ENCODE data around the gene DDX3X. TPM values are rescaled to one million over a fixed set of nuclear protein-coding genes. Genes with fewer than 3 reads are reported as not detected.

The DDX3X gene
- total and polyA plus RNA-seq, 2 experiments from 2014 or later, result 68.1 to 239 TPM

- peak; percentile 9 for ATAC-seq
- no peaks in the 10 kb centered on the region for H3K27me3 ChIP-seq (ENCODE audit: insufficient read depth)
- peaks cover 28% of the 10 kb centered on the region for H3K4me1 ChIP-seq (ENCODE audit: insufficient read depth)
- H4K20me1 ChIP-seq (replicated peaks; ENCODE audit: insufficient read depth), result peaks cover 20% of the 10 kb centered on the region
- H3K4me3 Mint-ChIP-seq, result peak overlapping the region; percentile 78
- H2AFZ ChIP-seq, result no peak overlapping the region
- peaks cover 41% of the 10 kb centered on the region for H3K79me2 ChIP-seq (replicated peaks; ENCODE audit: insufficient read depth)
- TF ChIP-seq ZNF331 (CRISPR knock-in tag; IDR thresholded peaks at IDR 0.05; ENCODE audit: low read depth) (no peak), ZNF114 (CRISPR knock-in tag; IDR thresholded peaks at IDR 0.05) (no peak), JUNB (IDR thresholded peaks at IDR 0.05; ENCODE audit: unreplicated experiment) (no peak), REST (IDR thresholded peaks at IDR 0.05; ENCODE audit: unreplicated experiment) (no peak), EZH2 (IDR thresholded peaks at IDR 0.05; ENCODE audit: low read depth, unreplicated experiment) (no peak), ZNF462 (CRISPR knock-in tag; IDR thresholded peaks at IDR 0.05) (no peak), POLR2AphosphoS5 (IDR thresholded peaks at IDR 0.05; ENCODE audit: low read depth) (no peak), NANOG (IDR thresholded peaks at IDR 0.05; ENCODE audit: borderline replicate concordance) (no peak), ETS1 (IDR thresholded peaks at IDR 0.05) (no peak), EZH2phosphoT487 (IDR thresholded peaks at IDR 0.05; ENCODE audit: unreplicated experiment) (no peak), CREB1 (CRISPR knock-in tag; IDR thresholded peaks at IDR 0.05; ENCODE audit: low read depth) (no peak), STAT1 (IDR thresholded peaks at IDR 0.05; ENCODE audit: unreplicated experiment) (no peak)
- TF ChIP-seq, protein P1, sequence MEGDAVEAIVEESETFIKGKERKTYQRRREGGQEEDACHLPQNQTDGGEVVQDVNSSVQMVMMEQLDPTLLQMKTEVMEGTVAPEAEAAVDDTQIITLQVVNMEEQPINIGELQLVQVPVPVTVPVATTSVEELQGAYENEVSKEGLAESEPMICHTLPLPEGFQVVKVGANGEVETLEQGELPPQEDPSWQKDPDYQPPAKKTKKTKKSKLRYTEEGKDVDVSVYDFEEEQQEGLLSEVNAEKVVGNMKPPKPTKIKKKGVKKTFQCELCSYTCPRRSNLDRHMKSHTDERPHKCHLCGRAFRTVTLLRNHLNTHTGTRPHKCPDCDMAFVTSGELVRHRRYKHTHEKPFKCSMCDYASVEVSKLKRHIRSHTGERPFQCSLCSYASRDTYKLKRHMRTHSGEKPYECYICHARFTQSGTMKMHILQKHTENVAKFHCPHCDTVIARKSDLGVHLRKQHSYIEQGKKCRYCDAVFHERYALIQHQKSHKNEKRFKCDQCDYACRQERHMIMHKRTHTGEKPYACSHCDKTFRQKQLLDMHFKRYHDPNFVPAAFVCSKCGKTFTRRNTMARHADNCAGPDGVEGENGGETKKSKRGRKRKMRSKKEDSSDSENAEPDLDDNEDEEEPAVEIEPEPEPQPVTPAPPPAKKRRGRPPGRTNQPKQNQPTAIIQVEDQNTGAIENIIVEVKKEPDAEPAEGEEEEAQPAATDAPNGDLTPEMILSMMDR (conservative IDR thresholded peaks at IDR 0.05; ENCODE audit: low read depth in 2 of 2), result no peak
- H3K36me3 Mint-ChIP-seq (ENCODE audit: low read depth), result peaks cover 35% of the 10 kb centered on the region
- peak overlapping the region; percentile 97 for H3K27ac Mint-ChIP-seq
- H3K4me3 ChIP-seq, result peak overlapping the region; percentile 64
- H3K36me3 ChIP-seq (ENCODE audit: insufficient read depth), result no peaks in the 10 kb centered on the region
- H3K27me3 Mint-ChIP-seq (ENCODE audit: insufficient read depth, low read depth, poor library complexity), result peaks cover 17% of the 10 kb centered on the region
- H3K9me3 Mint-ChIP-seq, result no peaks in the 10 kb centered on the region; the same call in 2 of the 3 replicates
- H3K27ac ChIP-seq (ENCODE audit: low read depth), result peak overlapping the region; percentile 97
- peak; percentile 24 for DNase-seq (ENCODE audit: low spot score)
- H3K9me2 ChIP-seq (ENCODE audit: insufficient read depth), result no peaks in the 10 kb centered on the region
- peaks cover 29% of the 10 kb centered on the region for H3K4me1 Mint-ChIP-seq
- peaks cover 7% of the 10 kb centered on the region; the same call in 1 of the 2 replicates for H3F3A ChIP-seq (replicated peaks; ENCODE audit: low read depth)
- peak overlapping the region; percentile 80 for H3K4me2 ChIP-seq
Measured at GRCh38 chrX:41332408-41333002, 1.5 kb upstream of the DDX3X start.

Data from GM23338 (cell line).